ENCODE measurements around the gene ANXA4. TPM values are rescaled to one million over a fixed set of nuclear protein-coding genes. Genes with fewer than 3 reads are reported as not detected.
"Not testable (repeated sequence)": the region's sequence is repeated elsewhere in the genome, so short reads cannot be mapped to it uniquely, and the experiment has no call there.

ANXA4 gene
- total RNA-seq, 1 donor from 2014 or later: 75.5 TPM

GRCh38 chr2:69801745-69802290 lies 59.9 kb downstream of the ANXA4 start:
- DNase-seq (ENCODE audit: extremely low read depth, low read depth, low spot score): no peak

- DNase-seq (ENCODE audit: extremely low read depth, low read depth, low spot score): not testable (repeated sequence)
Measured at GRCh38 chr2:69802781-69803367, 60.9 kb downstream of the ANXA4 start.

- no peak for DNase-seq (ENCODE audit: extremely low read depth, low read depth, low spot score)
Measured at GRCh38 chr2:69804416-69804815, 62.5 kb downstream of the ANXA4 start.

GRCh38 chr2:69805887-69806286 lies 64.0 kb downstream of the ANXA4 start:
- DNase-seq (ENCODE audit: extremely low read depth, low read depth, low spot score): no peak

GRCh38 chr2:69807821-69808540 lies 66.0 kb downstream of the ANXA4 start:
- no peak for DNase-seq (ENCODE audit: extremely low read depth, low read depth, low spot score)

GRCh38 chr2:69810550-69810949 lies 68.6 kb downstream of the ANXA4 start:
- no peak for DNase-seq (ENCODE audit: extremely low read depth, low read depth, low spot score)

GRCh38 chr2:69811018-69811417 lies 69.1 kb downstream of the ANXA4 start:
- no peak for DNase-seq (ENCODE audit: extremely low read depth, low read depth, low spot score)

- no peak for DNase-seq (ENCODE audit: extremely low read depth, low read depth, low spot score)
Measured at GRCh38 chr2:69811591-69811990, 69.7 kb downstream of the ANXA4 start.

- DNase-seq (ENCODE audit: extremely low read depth, low read depth, low spot score): no peak
Measured at GRCh38 chr2:69815717-69816116, 73.8 kb downstream of the ANXA4 start.

GRCh38 chr2:69816923-69817542 lies 75.1 kb downstream of the ANXA4 start:
- peak; percentile 81 for DNase-seq (ENCODE audit: extremely low read depth, low read depth, low spot score)

GRCh38 chr2:69817729-69818501 lies 76.0 kb downstream of the ANXA4 start:
- DNase-seq (ENCODE audit: extremely low read depth, low read depth, low spot score): no peak

GRCh38 chr2:69827796-69828540 lies 86.0 kb downstream of the ANXA4 start:
- no peak for DNase-seq (ENCODE audit: extremely low read depth, low read depth, low spot score)

GRCh38 chr2:69828938-69829255 lies 87.0 kb downstream of the ANXA4 start:
- no peak for DNase-seq (ENCODE audit: extremely low read depth, low read depth, low spot score)

GRCh38 chr2:69829256-69830044 lies 87.5 kb downstream of the ANXA4 start, which contains the start of gene GMCL1:
Gene GMCL1 (plus strand): TSS chr2:69829660. CDS start chr2:69829893, 233 bp downstream.
- peak; percentile 60 for DNase-seq (ENCODE audit: extremely low read depth, low read depth, low spot score)

- no peak for DNase-seq (ENCODE audit: extremely low read depth, low read depth, low spot score)
Measured at GRCh38 chr2:69830045-69830905, 88.3 kb downstream of the ANXA4 start.

GRCh38 chr2:69830906-69831241 lies 88.9 kb downstream of the ANXA4 start:
- not testable (repeated sequence) for DNase-seq (ENCODE audit: extremely low read depth, low read depth, low spot score)

GRCh38 chr2:69831354-69831905 lies 89.5 kb downstream of the ANXA4 start:
- DNase-seq (ENCODE audit: extremely low read depth, low read depth, low spot score): no peak

- no peak for DNase-seq (ENCODE audit: extremely low read depth, low read depth, low spot score)
Measured at GRCh38 chr2:69833752-69834151, 91.8 kb downstream of the ANXA4 start.

All from glomerular endothelial cell (primary cell).